HUES6 (cell line): ENCODE results near the gene TAF7L.

ENCODE experiments used
- H3K27ac ChIP-seq: 2 replicates; pipeline ENCODE4 v1.7.0; 2013; ENCODE audit warnings: low read depth, mild to moderate bottlenecking, low read length, inconsistent platforms
- H3K27me3 ChIP-seq: 2 replicates; pipeline ENCODE4 v1.6.1; 2013; ENCODE audit warnings: low read length; ENCODE audit not compliant: control insufficient read depth, insufficient read depth
- H3K36me3 ChIP-seq: 2 replicates; pipeline ENCODE4 v1.6.1; 2013; ENCODE audit warnings: low read length; ENCODE audit not compliant: control insufficient read depth, insufficient read depth
- H3K4me1 ChIP-seq: 2 replicates; pipeline ENCODE4 v1.6.1; 2013; ENCODE audit warnings: low read length; ENCODE audit not compliant: control insufficient read depth, insufficient read depth
- H3K4me3 ChIP-seq: 2 replicates; pipeline ENCODE4 v1.5.1; 2013; ENCODE audit warnings: low read depth, low read length
- H3K9ac ChIP-seq: one replicate; pipeline ENCODE4 v1.6.1; 2013; ENCODE audit warnings: mild to moderate bottlenecking, low read length
- H3K9me3 ChIP-seq: 2 replicates; pipeline ENCODE4 v1.6.1; 2013; ENCODE audit warnings: low read depth, low read length; ENCODE audit not compliant: control insufficient read depth, insufficient read depth

Gene TAF7L

DNA sequence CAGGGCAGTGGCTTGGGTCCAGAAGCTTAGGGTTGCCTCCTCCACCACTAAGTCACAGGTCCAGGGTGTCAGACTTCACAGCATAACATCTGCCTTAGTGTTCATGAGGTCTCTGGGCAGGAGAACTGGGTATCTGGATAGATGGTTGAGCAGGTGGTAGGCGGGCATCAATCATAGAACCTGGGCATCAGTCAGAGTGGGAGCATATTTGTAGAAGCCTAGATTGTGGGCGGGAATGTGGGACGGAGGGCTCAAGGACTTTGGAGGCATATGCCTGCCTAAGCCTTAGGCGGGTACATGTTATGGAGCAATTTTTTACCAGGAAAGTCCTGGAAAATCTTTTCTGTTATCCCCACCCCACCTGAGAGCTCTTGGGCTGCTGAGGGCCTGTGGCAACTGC is 28.5 kb downstream of the TAF7L start:
- H3K9me3 ChIP-seq: no peaks in the 10 kb centered on the region
- no peak overlapping the region for H3K4me3 ChIP-seq
- no peak overlapping the region for H3K27ac ChIP-seq
- H3K36me3 ChIP-seq: no peaks in the 10 kb centered on the region
- H3K9ac ChIP-seq: no peak overlapping the region
- peaks cover 3% of the 10 kb centered on the region; the same call in 1 of the 2 replicates for H3K4me1 ChIP-seq
- H3K27me3 ChIP-seq: no peaks in the 10 kb centered on the region; the same call in 1 of the 2 replicates

DNA sequence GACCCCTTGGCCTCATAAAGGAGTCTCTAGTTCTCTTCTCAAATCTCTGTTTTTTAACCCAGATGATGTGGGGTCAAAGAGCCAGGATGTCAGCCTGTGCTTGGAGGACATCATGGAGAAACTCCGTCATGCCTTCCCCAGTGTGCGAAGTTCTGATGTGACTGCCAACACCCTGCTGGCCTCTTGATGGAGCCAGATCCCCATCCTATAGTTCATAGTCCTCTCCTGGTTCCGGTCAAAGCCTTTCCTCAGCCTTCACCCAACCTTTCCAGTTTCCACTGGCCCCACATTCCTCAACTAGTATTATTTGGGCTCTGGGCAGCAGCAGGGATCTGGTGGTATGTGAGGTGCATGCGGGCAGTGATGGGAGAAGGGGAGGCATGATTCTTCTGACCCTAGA is 30.7 kb downstream of the TAF7L start:
- Histone ChIP-seq H3K9ac (no peak overlapping the region), H3K4me3 (no peak overlapping the region), H3K27me3 (no peaks in the 10 kb centered on the region; the same call in 1 of the 2 replicates), H3K36me3 (no peaks in the 10 kb centered on the region), H3K4me1 (peaks cover 3% of the 10 kb centered on the region; the same call in 1 of the 2 replicates), H3K27ac (no peak overlapping the region), H3K9me3 (no peaks in the 10 kb centered on the region)

DNA sequence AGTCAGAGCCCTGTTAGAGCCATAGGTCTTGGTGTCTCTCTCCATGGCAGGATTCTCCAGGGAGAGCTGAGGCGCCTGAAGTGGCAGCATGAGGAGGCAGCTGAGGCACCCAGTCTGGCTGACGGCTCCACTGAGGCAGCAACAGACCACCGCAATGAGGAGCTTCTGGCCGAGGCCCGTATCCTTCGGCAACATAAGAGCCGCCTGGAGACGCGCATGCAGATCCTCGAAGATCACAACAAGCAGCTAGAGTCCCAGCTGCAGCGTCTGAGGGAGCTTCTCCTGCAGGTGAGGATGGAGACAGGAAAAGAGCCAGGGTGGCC is 32.9 kb downstream of the TAF7L start:
- no peaks in the 10 kb centered on the region for H3K36me3 ChIP-seq
- H3K27me3 ChIP-seq: no peaks in the 10 kb centered on the region; the same call in 1 of the 2 replicates
- peaks cover 3% of the 10 kb centered on the region; the same call in 1 of the 2 replicates for H3K4me1 ChIP-seq
- no peaks in the 10 kb centered on the region for H3K9me3 ChIP-seq
- no peak overlapping the region for H3K9ac ChIP-seq
- no peak overlapping the region for H3K27ac ChIP-seq
- no peak overlapping the region for H3K4me3 ChIP-seq

DNA sequence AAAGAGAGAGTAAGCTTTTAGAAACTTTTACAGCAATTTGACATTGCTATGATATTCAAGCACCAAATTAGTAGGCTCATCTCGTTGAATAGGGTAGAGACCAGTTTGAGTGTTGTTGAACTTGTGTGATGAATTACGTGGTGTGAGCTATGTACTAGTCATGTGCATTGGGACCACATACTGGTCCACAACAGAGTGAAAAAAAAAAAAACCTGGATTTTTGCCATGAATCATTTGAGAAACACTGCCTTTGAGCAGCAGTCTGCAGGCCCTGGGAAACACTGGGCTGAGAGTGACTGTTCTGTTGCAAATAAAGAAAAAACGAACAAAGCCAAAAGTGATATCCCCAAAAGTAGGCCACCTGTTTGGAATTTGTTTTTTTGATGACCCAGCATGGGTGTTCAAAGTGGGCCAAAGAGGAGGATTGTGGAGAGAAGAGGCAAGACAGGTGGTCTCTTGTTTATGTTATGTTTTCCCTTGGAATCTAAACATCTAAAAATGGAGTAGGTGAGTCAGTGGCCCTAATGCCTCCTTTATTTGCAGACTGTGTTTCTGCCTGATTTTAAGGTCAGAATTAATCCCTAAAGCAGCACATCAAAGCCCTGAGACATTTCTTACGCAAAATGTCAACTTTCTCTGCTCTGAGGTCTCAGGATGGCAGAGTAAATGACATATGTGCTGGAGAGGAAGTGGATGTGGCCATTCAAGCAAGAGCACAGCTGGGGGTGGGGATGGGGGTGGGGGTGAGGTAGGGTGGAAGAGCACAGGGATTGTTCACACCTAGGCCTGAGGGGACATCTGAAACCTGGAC is 33.5 kb downstream of the TAF7L start:
- no peaks in the 10 kb centered on the region; the same call in 1 of the 2 replicates for H3K27me3 ChIP-seq
- no peak overlapping the region for H3K9ac ChIP-seq
- H3K27ac ChIP-seq: no peak overlapping the region
- H3K4me3 ChIP-seq: no peak overlapping the region
- H3K4me1 ChIP-seq: peaks cover 3% of the 10 kb centered on the region; the same call in 1 of the 2 replicates
- no peaks in the 10 kb centered on the region for H3K9me3 ChIP-seq
- H3K36me3 ChIP-seq: no peaks in the 10 kb centered on the region

DNA sequence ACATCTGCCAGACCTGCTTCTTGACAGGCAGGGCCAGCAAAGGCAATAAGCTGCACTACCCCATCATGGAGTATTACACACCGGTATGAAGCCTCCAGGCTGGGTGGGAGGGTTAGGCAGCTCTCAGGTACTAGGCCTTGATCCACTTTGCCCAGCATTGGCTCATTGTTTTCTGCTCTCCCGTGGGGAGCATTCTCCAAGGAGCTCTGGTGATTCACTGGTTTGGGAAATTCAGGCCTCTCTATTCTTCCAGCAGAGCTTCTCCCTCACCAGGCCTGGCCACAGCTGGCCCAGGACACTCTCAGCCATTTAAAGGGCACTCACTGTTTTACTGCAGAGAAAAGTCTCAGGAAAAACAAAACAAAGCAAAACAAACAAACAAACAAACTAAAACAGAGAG is 38.5 kb downstream of the TAF7L start:
- Histone ChIP-seq H3K4me3 (no peak overlapping the region), H3K9me3 (no peaks in the 10 kb centered on the region), H3K27me3 (no peaks in the 10 kb centered on the region; the same call in 1 of the 2 replicates), H3K36me3 (no peaks in the 10 kb centered on the region), H3K9ac (no peak overlapping the region), H3K4me1 (no peaks in the 10 kb centered on the region; the same call in 1 of the 2 replicates), H3K27ac (no peak overlapping the region)

DNA sequence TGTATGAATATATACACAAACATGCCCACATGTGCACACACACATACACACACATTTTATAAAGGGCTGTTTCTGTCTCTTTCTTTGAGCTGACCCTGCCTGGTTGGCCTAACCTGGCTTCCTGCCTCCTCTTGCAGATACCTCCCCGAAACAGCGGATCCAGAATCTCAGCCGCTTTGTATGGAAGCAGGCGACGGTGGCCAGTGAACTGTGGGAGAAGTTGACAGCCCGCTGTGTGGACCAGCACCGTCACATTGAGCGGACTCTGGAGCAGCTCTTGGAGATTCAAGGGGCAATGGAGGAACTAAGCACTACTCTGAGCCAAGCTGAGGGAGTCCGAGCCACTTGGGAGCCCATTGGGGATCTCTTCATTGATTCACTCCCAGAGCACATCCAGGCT is 49.6 kb downstream of the TAF7L start:
- Histone ChIP-seq H3K9ac (no peak overlapping the region), H3K9me3 (no peaks in the 10 kb centered on the region), H3K27ac (no peak overlapping the region), H3K36me3 (no peaks in the 10 kb centered on the region), H3K4me1 (no peaks in the 10 kb centered on the region), H3K4me3 (no peak overlapping the region), H3K27me3 (peaks cover 11% of the 10 kb centered on the region; the same call in 1 of the 2 replicates)

DNA sequence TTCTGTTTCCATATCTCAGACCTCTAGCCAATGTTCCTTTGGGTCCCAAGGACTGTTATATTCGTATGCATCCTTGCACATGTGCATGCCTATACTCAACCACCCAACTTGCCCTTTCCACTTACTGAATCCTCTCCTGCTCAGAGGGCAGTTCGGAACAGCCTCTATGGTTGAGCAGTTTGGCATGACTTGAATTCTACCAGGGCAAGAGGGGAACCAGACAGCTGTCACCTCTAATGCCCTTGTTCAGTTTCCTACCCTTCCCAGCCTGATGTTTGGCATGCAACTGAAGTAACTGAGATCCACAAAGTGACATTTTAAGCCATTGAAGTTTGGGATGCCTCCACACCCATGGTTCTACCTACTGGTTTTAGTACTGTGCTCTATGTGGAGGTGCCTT is 54.1 kb downstream of the TAF7L start:
- Histone ChIP-seq H3K4me1 (peaks cover 8% of the 10 kb centered on the region; the same call in 1 of the 2 replicates), H3K27me3 (peaks cover 7% of the 10 kb centered on the region; the same call in 1 of the 2 replicates), H3K36me3 (no peaks in the 10 kb centered on the region), H3K9ac (no peak overlapping the region), H3K27ac (no peak overlapping the region), H3K9me3 (no peaks in the 10 kb centered on the region), H3K4me3 (no peak overlapping the region)

DNA sequence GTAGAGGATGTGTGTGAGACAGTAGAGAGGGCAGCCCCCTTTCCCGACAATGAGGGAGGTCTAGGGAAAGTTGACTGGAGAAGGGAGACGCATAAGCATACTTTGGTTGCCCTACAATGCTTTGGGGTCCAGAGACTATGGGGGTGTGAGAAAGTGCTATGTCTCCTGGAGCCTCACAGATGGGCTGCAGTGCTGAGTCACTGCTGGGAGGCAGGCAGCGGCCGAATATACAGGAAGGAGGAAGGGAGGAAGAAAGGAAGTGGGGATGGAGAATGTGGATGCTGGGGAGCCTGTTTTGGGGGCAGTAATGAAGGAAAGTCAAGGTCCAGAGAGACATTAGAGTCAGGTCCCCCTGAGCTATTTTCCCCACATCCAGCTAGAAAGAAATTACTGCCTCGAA is 58.8 kb downstream of the TAF7L start:
- no peaks in the 10 kb centered on the region for H3K9me3 ChIP-seq
- no peaks in the 10 kb centered on the region for H3K36me3 ChIP-seq
- H3K27me3 ChIP-seq: peaks cover 7% of the 10 kb centered on the region; the same call in 1 of the 2 replicates
- no peak overlapping the region for H3K27ac ChIP-seq
- H3K4me1 ChIP-seq: peaks cover 8% of the 10 kb centered on the region; the same call in 1 of the 2 replicates
- no peak overlapping the region for H3K9ac ChIP-seq
- H3K4me3 ChIP-seq: no peak overlapping the region

DNA sequence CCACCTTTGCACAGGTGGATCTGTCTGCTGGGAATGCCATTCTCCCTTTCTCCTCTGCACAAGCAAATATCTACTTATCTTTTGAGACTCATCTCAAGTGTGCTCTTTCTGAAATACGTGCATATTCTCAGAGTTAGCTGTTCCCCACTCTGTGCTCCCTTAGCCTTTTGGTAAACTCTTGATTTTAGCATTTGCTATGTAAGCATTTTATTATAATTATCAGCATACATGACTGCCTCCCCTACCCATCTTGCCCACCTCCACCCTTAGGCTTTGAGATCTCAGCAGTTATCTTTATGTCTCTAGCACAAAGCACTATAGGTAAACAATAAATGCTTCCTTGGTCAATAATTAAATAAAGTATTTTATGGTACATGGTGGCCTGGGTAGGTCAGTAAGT is 60.1 kb downstream of the TAF7L start:
- Histone ChIP-seq H3K27ac (no peak overlapping the region), H3K36me3 (no peaks in the 10 kb centered on the region), H3K9me3 (no peaks in the 10 kb centered on the region), H3K9ac (no peak overlapping the region), H3K4me3 (no peak overlapping the region), H3K27me3 (peaks cover 11% of the 10 kb centered on the region; the same call in 1 of the 2 replicates), H3K4me1 (peaks cover 8% of the 10 kb centered on the region; the same call in 1 of the 2 replicates)

DNA sequence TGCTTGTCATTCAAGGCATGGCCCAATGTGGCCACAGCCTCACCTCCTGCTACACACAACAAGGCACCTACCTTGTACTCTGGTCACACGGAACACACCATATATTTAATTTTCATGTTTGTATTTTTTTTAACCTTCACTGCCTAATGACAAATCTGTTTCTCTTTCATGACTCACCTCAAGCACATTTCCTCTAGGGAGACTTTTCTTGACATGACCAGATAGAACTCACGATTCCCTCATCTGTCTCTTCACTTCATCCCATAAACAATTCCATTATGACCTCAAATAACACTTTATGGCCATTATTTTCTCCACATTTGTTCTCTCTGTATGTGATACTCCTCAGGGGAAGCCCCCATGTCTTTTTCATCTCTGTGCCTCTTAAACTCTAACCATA is 60.5 kb downstream of the TAF7L start:
- Histone ChIP-seq H3K9me3 (no peaks in the 10 kb centered on the region), H3K9ac (no peak overlapping the region), H3K36me3 (no peaks in the 10 kb centered on the region), H3K4me1 (peaks cover 8% of the 10 kb centered on the region; the same call in 1 of the 2 replicates), H3K4me3 (no peak overlapping the region), H3K27ac (no peak overlapping the region), H3K27me3 (peaks cover 10% of the 10 kb centered on the region; the same call in 1 of the 2 replicates)

DNA sequence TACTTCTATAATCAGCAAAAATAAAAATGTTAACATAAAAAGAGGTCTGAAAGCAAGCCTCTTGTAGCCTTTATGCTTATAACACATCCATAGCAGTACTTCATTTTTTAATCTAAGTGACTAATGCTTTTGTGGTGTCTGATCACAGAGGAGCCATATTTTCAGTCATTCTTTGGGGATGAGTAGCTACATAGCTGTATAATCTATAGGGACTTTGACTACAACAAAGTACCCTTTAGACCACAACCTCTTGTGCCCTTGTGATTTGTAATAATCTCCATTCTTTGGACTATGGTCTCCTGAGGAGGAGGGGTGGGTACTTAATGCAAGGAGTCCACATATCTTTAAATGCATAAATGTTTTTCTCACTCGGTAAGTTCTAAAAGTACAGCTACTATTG is 62.0 kb downstream of the TAF7L start:
- H3K4me3 ChIP-seq: no peak overlapping the region
- no peak overlapping the region for H3K27ac ChIP-seq
- no peaks in the 10 kb centered on the region for H3K9me3 ChIP-seq
- peaks cover 4% of the 10 kb centered on the region; the same call in 1 of the 2 replicates for H3K4me1 ChIP-seq
- H3K27me3 ChIP-seq: peaks cover 8% of the 10 kb centered on the region; the same call in 1 of the 2 replicates
- H3K36me3 ChIP-seq: no peaks in the 10 kb centered on the region
- no peak overlapping the region for H3K9ac ChIP-seq
